A549 (cell line): ENCODE data around the gene RASGEF1C. TPM values are rescaled to one million over a fixed set of nuclear protein-coding genes. Genes with fewer than 3 reads are reported as not detected.

Experiments used
- ATAC-seq, 2 experiments: fragments of 200-7000 bp in 1 of 2; fragments of >200 bp in 1 of 2; cut with Nextera tagmentation in 1 of 2; cut with Tn5 transposase in 1 of 2; 3 replicates each; pipeline versions ENCODE4 v1.8.0 to v1.9.1; 2018 to 2020; ENCODE audit warnings: mild to moderate bottlenecking in 1 of 2, moderate library complexity in 1 of 2
- CTCF ChIA-PET: fragments of 300-600 bp; sonication (Branson Sonifier 250); formaldehyde crosslinking; extraction: SDS; loops from one replicate; lab custom pipeline; 2021; ENCODE audit warnings: antibody characterized with exemption, inconsistent platforms; lab: Yijun Ruan, JAX
- POLR2A ChIA-PET: fragments of 350-600 bp; formaldehyde crosslinking; extraction: SDS; loops from one replicate; lab custom pipeline; 2021; ENCODE audit warnings: antibody characterized with exemption, inconsistent platforms; lab: Yijun Ruan, JAX
- DNase-seq, 2 experiments: peaks; one replicate each; pipeline versions ENCODE4 v3.0.0 to v3.0.0-alpha.2; 2011 to 2016; ENCODE audit warnings: low read depth in 1 of 2, low spot score in 1 of 2
- FAIRE-seq: peaks from 2 replicates; lab custom pipeline; 2011; peaks lifted over from hg19 to GRCh38; lab: Jason Lieb, UNC
- H3K27ac ChIP-seq, 2 experiments: fragments of >200 bp; sonication (Bioruptor Twin); formaldehyde crosslinking; 3 replicates each; pipeline ENCODE4 v1.5.1; 2016 to 2017
- H3K4me1 ChIP-seq: fragments of >200 bp; sonication (Bioruptor Twin); formaldehyde crosslinking; 3 replicates; pipeline ENCODE4 v1.6.1; 2016
- H3K4me2 ChIP-seq: fragments of >200 bp; sonication (Bioruptor Twin); formaldehyde crosslinking; 3 replicates; pipeline ENCODE4 v1.6.1; 2016
- H3K4me3 ChIP-seq: fragments of >200 bp; sonication (Bioruptor Twin); formaldehyde crosslinking; 3 replicates; pipeline ENCODE4 v1.5.1; 2016
- H3K9me3 ChIP-seq: fragments of >200 bp; sonication (Bioruptor Twin); formaldehyde crosslinking; 3 replicates; pipeline ENCODE4 v1.6.1; 2016
- BCL3 ChIP-seq: fragments of >200 bp; sonication (Bioruptor Twin); formaldehyde crosslinking; IDR thresholded peaks from 3 replicates; pipeline ENCODE4 v1.6.1; 2016
- CTCF ChIP-seq: fragments of >200 bp; sonication (Bioruptor Twin); formaldehyde crosslinking; IDR thresholded peaks from 3 replicates; pipeline ENCODE4 v1.5.1; 2016
- ELK1 ChIP-seq: fragments of 150-350 bp; IDR thresholded peaks from 2 replicates; pipeline ENCODE4 v1.6.1; 2014; ENCODE audit warnings: low read depth, mild to moderate bottlenecking, low read length
- FOSL2 ChIP-seq, 2 experiments: fragments of 450-650 bp in 1 of 2; fragments of >200 bp in 1 of 2; sonication (Bioruptor Twin) in 1 of 2; formaldehyde crosslinking; IDR thresholded peaks; 2 replicates each; pipeline versions ENCODE4 v1.5.0 to v1.6.1; 2016 to 2020; ENCODE audit warnings: mild to moderate bottlenecking in 1 of 2, moderate library complexity in 1 of 2
- FOXS1 ChIP-seq: fragments of 250-450 bp; sonication (Bioruptor Pico); IDR thresholded peaks from 2 replicates; pipeline ENCODE4 v1.5.0; 2020; ENCODE audit warnings: mild to moderate bottlenecking, moderate library complexity
- HOXA7 ChIP-seq: fragments of 250-450 bp; sonication (Bioruptor Pico); IDR thresholded peaks from 2 replicates; pipeline ENCODE4 v1.5.0; 2020; ENCODE audit warnings: mild to moderate bottlenecking, moderate library complexity
- JUNB ChIP-seq: fragments of >200 bp; sonication (Bioruptor Twin); formaldehyde crosslinking; IDR thresholded peaks from 2 replicates; pipeline ENCODE4 v1.6.1; 2016
- KDM1A ChIP-seq: fragments of 200-600 bp; sonication (generic); IDR thresholded peaks from 2 replicates; pipeline ENCODE4 v1.6.1; 2016; ENCODE audit warnings: low read depth, mild to moderate bottlenecking
- KDM5A ChIP-seq: fragments of 200-600 bp; sonication (generic); IDR thresholded peaks from 2 replicates; pipeline ENCODE4 v1.6.1; 2016; ENCODE audit warnings: antibody characterized with exemption, mild to moderate bottlenecking
- MAFK ChIP-seq: fragments of 450-650 bp; IDR thresholded peaks from 2 replicates; pipeline ENCODE4 v1.6.1; 2014; ENCODE audit not compliant: partially characterized antibody
- NFE2L2 ChIP-seq: fragments of 150-350 bp; conservative IDR thresholded peaks from 2 replicates; pipeline ENCODE4 v1.6.1; 2014; ENCODE audit warnings: low read length
- NPAS2 ChIP-seq: fragments of 250-450 bp; sonication (Bioruptor Pico); IDR thresholded peaks from 2 replicates; pipeline ENCODE4 v1.8.0; 2022; ENCODE audit warnings: mild to moderate bottlenecking, moderate library complexity, borderline replicate concordance
- PBX3 ChIP-seq: IDR thresholded peaks from 2 replicates; pipeline ENCODE4 v1.6.1; 2012
- PHF8 ChIP-seq: fragments of 200-600 bp; sonication (generic); IDR thresholded peaks from 2 replicates; pipeline ENCODE4 v1.6.1; 2016; ENCODE audit warnings: low read depth, mild to moderate bottlenecking, antibody characterized with exemption, moderate library complexity, borderline replicate concordance
- RAD21 ChIP-seq, 2 experiments: fragments of >200 bp in 1 of 2; sonication (Bioruptor Twin) in 1 of 2; formaldehyde crosslinking in 1 of 2; IDR thresholded peaks in 1 of 2; conservative IDR thresholded peaks in 1 of 2; 2 replicates in 1 of 2; 3 replicates in 1 of 2; pipeline ENCODE4 v1.6.1; 2012 to 2018; ENCODE audit warnings: inconsistent platforms in 1 of 2
- RNF2 ChIP-seq: fragments of 200-600 bp; sonication (generic); IDR thresholded peaks from 2 replicates; pipeline ENCODE4 v1.6.1; 2016; ENCODE audit warnings: low read depth, mild to moderate bottlenecking, antibody characterized with exemption, moderate library complexity, borderline replicate concordance
- TFCP2L1 ChIP-seq: fragments of 250-450 bp; sonication (Bioruptor Pico); IDR thresholded peaks from 2 replicates; pipeline ENCODE4 v1.5.0; 2021; ENCODE audit warnings: mild to moderate bottlenecking
- ZC3H11A ChIP-seq: fragments of 450-650 bp; IDR thresholded peaks from 2 replicates; pipeline ENCODE4 v1.6.1; 2014; ENCODE audit warnings: antibody characterized with exemption, mild to moderate bottlenecking
- ZFP36 ChIP-seq: fragments of 450-650 bp; IDR thresholded peaks from 2 replicates; pipeline ENCODE4 v1.6.1; 2014; ENCODE audit warnings: borderline replicate concordance; ENCODE audit not compliant: partially characterized antibody
- ZNF302 ChIP-seq: fragments of 250-450 bp; sonication (Bioruptor Pico); IDR thresholded peaks from 2 replicates; pipeline ENCODE4 v1.9.0; 2021; ENCODE audit warnings: inconsistent platforms, mild to moderate bottlenecking, moderate library complexity
- WGBS: methylation state at CpG from one replicate; pipeline ENCODE4 v1.1.6; 2017; ENCODE audit errors: missing lambda C conversion rate; 5-methylcytosine and 5-hydroxymethylcytosine counted together
- polyA plus RNA-seq, 4 experiments: library from polyadenylated mRNA; depleted of rRNA in 3 of 4; stranded (reverse); fragments of >200 nt; fragmentation: RNase III in 1 of 4; extraction: RNeasy Plus Mini Kit Qiagen cat#74134 plus additional on column Dnase treatment in 1 of 4; gene quantifications; 2 replicates in 3 of 4; 3 replicates in 1 of 4; pipeline ENCODE4 v1.2.3, GENCODE V29; 2011 to 2017

Gene RASGEF1C
- polyA plus RNA-seq, 2 of the 4 experiments (the other 2 are of a cell fraction) = 0.12 TPM; not detected in 1

GRCh38 chr5:180173198-180173544 lies 35.8 kb downstream of the RASGEF1C start:
- Histone ChIP-seq H3K4me3 (no peak overlapping the region), H3K27ac (no peak overlapping the region; a peak in 1 of 6 replicates), H3K9me3 (no peaks in the 10 kb centered on the region), H3K4me1 (peaks cover 3% of the 10 kb centered on the region; the same call in 1 of the 3 replicates), H3K4me2 (no peak overlapping the region)
- CTCF ChIA-PET = interaction anchor here (2.0 kb wide), 1 partner anchor 11 kb away, joined by 4 read pairs; no protein-coding TSS in a partner anchor
- 69% methylated on average over 4 of the region's 4 CpGs for WGBS
- POLR2A ChIA-PET = no interaction called here
- TF ChIP-seq CTCF = no peak
- TF ChIP-seq KDM5A = no peak
- TF ChIP-seq ZFP36 = no peak
- no peak for TF ChIP-seq RAD21 (conservative IDR thresholded peaks at IDR 0.05 in 1 of 2, IDR thresholded peaks at IDR 0.05 in 1 of 2)
- TF ChIP-seq NFE2L2 = no peak
- TF ChIP-seq NPAS2 (CRISPR knock-in tag) = no peak
- DNase-seq (no peak), FAIRE-seq (no peak), ATAC-seq (no peak)

- Histone ChIP-seq H3K4me2 (no peak overlapping the region), H3K27ac (peak overlapping the region in 1 of 2 experiments; percentile 21; a peak in 2 of 6 replicates)
- POLR2A ChIA-PET = no interaction called here
These were observed 36.4 kb downstream of the RASGEF1C start for GRCh38 chr5:180172447-180173197.

More at GRCh38 chr5:180172447-180173197, 36.4 kb downstream of the RASGEF1C start:
- Histone ChIP-seq H3K4me3 (no peak overlapping the region), H3K9me3 (no peaks in the 10 kb centered on the region), H3K4me1 (peaks cover 3% of the 10 kb centered on the region; the same call in 1 of the 3 replicates)
- CTCF ChIA-PET = interaction anchor here (0.6 to 2.0 kb wide), 2 partner anchors 10 to 904 kb away, joined by 3 to 4 read pairs; no protein-coding TSS in a partner anchor
- no peak for TF ChIP-seq NFE2L2
- TF ChIP-seq BCL3 = no peak
- no peak for TF ChIP-seq ZNF302 (CRISPR knock-in tag)
- TF ChIP-seq KDM1A = no peak
- TF ChIP-seq FOSL2 (IDR thresholded peaks at IDR 0.05) = no peak
- TF ChIP-seq FOSL2 (CRISPR knock-in tag; IDR thresholded peaks at IDR 0.05) = no peak
- TF ChIP-seq TFCP2L1 (CRISPR knock-in tag) = no peak
- no peak for TF ChIP-seq ZC3H11A
- no peak for TF ChIP-seq PHF8
- TF ChIP-seq RNF2 = no peak
- TF ChIP-seq PBX3 = no peak
- TF ChIP-seq FOXS1 = no peak
- no peak for TF ChIP-seq JUNB
- TF ChIP-seq HOXA7 (CRISPR knock-in tag) = no peak
- TF ChIP-seq MAFK = no peak
- no peak for TF ChIP-seq ELK1
- ATAC-seq (no peak), FAIRE-seq (no peak), DNase-seq (no peak)
- WGBS = 74% methylated on average over 11 of the region's 11 CpGs
